Measurements from ENCODE around the gene UBE2J1. TPM values are rescaled to one million over a fixed set of nuclear protein-coding genes. Genes with fewer than 3 reads are reported as not detected.
A peak's percentile ranks its signal among the peaks of the same experiment; 100 is the strongest.

Gene UBE2J1
- total RNA-seq, 1 donor from 2014 or later: 32.8 TPM

- ATAC-seq (ENCODE audit: low read depth): no peak
- POLR2A ChIA-PET: no interaction called here
- Mint-ChIP-seq H3K27ac (no peak overlapping the region), H3K27me3 (no peaks in the 10 kb centered on the region), H3K4me1 (no peaks in the 10 kb centered on the region), H3K4me3 (no peak overlapping the region), H3K36me3 (ENCODE audit: low read depth) (peaks cover 71% of the 10 kb centered on the region), H3K9me3 (no peaks in the 10 kb centered on the region)
- CTCF ChIA-PET: interaction anchor here (2.0 kb wide), 1 partner anchor 41 kb away, joined by 4 read pairs; no protein-coding TSS in a partner anchor
- TF ChIP-seq, protein P1, sequence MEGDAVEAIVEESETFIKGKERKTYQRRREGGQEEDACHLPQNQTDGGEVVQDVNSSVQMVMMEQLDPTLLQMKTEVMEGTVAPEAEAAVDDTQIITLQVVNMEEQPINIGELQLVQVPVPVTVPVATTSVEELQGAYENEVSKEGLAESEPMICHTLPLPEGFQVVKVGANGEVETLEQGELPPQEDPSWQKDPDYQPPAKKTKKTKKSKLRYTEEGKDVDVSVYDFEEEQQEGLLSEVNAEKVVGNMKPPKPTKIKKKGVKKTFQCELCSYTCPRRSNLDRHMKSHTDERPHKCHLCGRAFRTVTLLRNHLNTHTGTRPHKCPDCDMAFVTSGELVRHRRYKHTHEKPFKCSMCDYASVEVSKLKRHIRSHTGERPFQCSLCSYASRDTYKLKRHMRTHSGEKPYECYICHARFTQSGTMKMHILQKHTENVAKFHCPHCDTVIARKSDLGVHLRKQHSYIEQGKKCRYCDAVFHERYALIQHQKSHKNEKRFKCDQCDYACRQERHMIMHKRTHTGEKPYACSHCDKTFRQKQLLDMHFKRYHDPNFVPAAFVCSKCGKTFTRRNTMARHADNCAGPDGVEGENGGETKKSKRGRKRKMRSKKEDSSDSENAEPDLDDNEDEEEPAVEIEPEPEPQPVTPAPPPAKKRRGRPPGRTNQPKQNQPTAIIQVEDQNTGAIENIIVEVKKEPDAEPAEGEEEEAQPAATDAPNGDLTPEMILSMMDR (IDR thresholded peaks at IDR 0.05): no peak
- no peak for DNase-seq
- intact Hi-C loops (cut with micrococcal nuclease): no loop called here
Observed at GRCh38 chr6:89330910-89331309, 21.6 kb downstream of the UBE2J1 start.

GRCh38 chr6:89328976-89329375 is 23.5 kb downstream of the UBE2J1 start:
- CTCF ChIA-PET: interaction anchor here (1.1 kb wide), 1 partner anchor 43 kb away, joined by 4 read pairs; no protein-coding TSS in a partner anchor
- peaks cover 70% of the 10 kb centered on the region for H3K36me3 Mint-ChIP-seq (ENCODE audit: low read depth)
- H3K27me3 Mint-ChIP-seq: no peaks in the 10 kb centered on the region
- no peak for ATAC-seq (ENCODE audit: low read depth)
- intact Hi-C loops (cut with micrococcal nuclease): no loop called here
- H3K4me3 Mint-ChIP-seq: no peak overlapping the region
- no peak for DNase-seq
- POLR2A ChIA-PET: no interaction called here
- TF ChIP-seq, protein P1 (IDR thresholded peaks at IDR 0.05): no peak
- no peaks in the 10 kb centered on the region for H3K9me3 Mint-ChIP-seq
- H3K4me1 Mint-ChIP-seq: no peaks in the 10 kb centered on the region
- H3K27ac Mint-ChIP-seq: no peak overlapping the region

DNA sequence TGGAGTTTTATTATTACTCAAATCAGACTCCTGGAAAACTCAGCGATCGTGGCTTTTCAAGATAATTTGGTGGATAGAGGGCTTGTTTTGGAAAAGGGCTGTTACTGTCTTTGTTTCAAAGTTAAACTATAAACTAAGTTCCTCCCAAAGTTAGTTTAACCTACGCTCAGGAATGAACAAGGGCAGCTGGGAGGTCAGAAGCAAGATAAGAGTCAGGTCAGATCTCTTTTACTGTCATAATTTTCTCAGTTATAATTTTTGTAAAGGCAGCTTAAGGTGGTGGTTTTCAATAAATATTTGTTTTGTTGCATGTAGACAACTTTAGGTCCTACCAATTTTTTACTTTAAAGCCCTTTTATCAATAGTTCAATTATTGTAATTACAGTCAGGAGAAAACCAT is 28.2 kb downstream of the UBE2J1 start:
- Mint-ChIP-seq H3K36me3 (ENCODE audit: low read depth) (peaks cover 58% of the 10 kb centered on the region), H3K9me3 (no peaks in the 10 kb centered on the region), H3K27me3 (no peaks in the 10 kb centered on the region), H3K27ac (no peak overlapping the region), H3K4me1 (peaks cover 17% of the 10 kb centered on the region), H3K4me3 (no peak overlapping the region)
- TF ChIP-seq, protein P1 (IDR thresholded peaks at IDR 0.05): no peak
- DNase-seq (no peak), ATAC-seq (ENCODE audit: low read depth) (no peak)
- intact Hi-C loops (cut with micrococcal nuclease): no loop called here
- ChIA-PET POLR2A (no interaction called here), CTCF (no interaction called here)

GRCh38 chr6:89323511-89323971 is 29.0 kb downstream of the UBE2J1 start:
- intact Hi-C loops (cut with micrococcal nuclease): no loop called here
- no peaks in the 10 kb centered on the region for H3K9me3 Mint-ChIP-seq
- no peaks in the 10 kb centered on the region for H3K27me3 Mint-ChIP-seq
- no peak overlapping the region for H3K4me3 Mint-ChIP-seq
- TF ChIP-seq, protein P1 (IDR thresholded peaks at IDR 0.05): no peak
- DNase-seq (no peak), ATAC-seq (ENCODE audit: low read depth) (no peak)
- H3K27ac Mint-ChIP-seq: peak overlapping the region; percentile 27
- H3K36me3 Mint-ChIP-seq (ENCODE audit: low read depth): peaks cover 52% of the 10 kb centered on the region
- POLR2A ChIA-PET: no interaction called here
- CTCF ChIA-PET: no interaction called here
- H3K4me1 Mint-ChIP-seq: peaks cover 23% of the 10 kb centered on the region

DNA sequence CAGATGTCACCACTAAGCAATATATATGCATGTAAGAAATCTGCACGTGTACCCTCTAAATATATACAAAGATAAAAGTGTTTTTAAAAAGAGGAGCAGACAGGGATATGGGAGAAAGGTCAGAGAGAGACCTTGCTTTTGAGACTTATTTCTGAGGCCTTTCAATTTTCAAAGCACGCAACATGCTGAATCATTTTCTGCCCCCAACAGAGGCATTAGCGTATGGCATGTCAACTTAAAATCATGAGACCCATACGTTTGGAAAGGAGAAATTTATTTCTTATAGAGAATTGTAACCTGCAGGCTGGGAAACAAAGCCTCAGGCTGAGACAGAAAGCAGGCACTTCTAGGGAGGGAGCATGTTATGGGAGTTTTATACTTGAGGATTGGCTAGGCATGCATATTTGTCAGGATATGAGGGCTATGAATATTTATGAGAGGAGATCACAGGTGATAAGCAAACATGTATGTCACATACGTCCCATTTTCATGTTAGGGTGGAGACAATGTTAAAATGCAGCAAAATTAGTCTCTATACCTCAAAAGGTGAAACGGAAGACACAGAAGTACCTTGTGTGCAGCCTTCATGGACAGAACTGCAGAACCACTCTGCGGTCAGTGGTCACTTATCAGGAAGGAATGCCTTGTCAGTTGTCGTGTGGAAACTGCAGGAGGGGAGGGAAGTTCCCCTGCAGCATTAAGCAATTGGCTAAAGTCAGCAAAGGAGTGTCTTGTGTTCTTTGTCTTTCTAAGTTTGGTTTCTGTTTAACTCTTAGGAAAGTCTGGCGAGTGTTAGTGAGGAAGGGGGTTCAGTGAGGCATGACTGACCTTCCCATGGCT is 31.2 kb downstream of the UBE2J1 start:
- Mint-ChIP-seq H3K27me3 (no peaks in the 10 kb centered on the region), H3K4me3 (no peak overlapping the region), H3K4me1 (peaks cover 26% of the 10 kb centered on the region), H3K36me3 (ENCODE audit: low read depth) (peaks cover 52% of the 10 kb centered on the region), H3K27ac (no peak overlapping the region), H3K9me3 (no peaks in the 10 kb centered on the region)
- TF ChIP-seq, protein P1 (IDR thresholded peaks at IDR 0.05): no peak
- intact Hi-C loops (cut with micrococcal nuclease): no loop called here
- CTCF ChIA-PET: no interaction called here
- DNase-seq (no peak), ATAC-seq (ENCODE audit: low read depth) (no peak)
- POLR2A ChIA-PET: no interaction called here

All from activated B cell treated with CpG ODN at 0.5 μM for 24 hours (primary cell).